B cell (primary cell): ENCODE results near the gene PITPNB. TPM values are rescaled to one million over a fixed set of nuclear protein-coding genes. Genes with fewer than 3 reads are reported as not detected.
A peak's percentile ranks its signal among the peaks of the same experiment; 100 is the strongest.

Experiments used
- ATAC-seq: fragments of 200-7000 bp; cut with Tn5 transposase; one replicate; pipeline ENCODE4 v1.10.0; 2021; ENCODE audit warnings: low read depth, mild to moderate bottlenecking, moderate number of reproducible peaks, moderate library complexity
- CTCF ChIA-PET: fragments of 350-600 bp; sonication (Branson Sonifier 250); formaldehyde crosslinking; loops from one replicate; lab custom pipeline; 2021; ENCODE audit warnings: antibody characterized with exemption, inconsistent platforms; lab: Charles Lee
- POLR2A ChIA-PET: fragments of 350-600 bp; sonication (Branson Sonifier 250); formaldehyde crosslinking; loops from one replicate; lab custom pipeline; 2021; ENCODE audit warnings: antibody characterized with exemption; lab: Charles Lee
- DNase-seq: peaks from one replicate; pipeline ENCODE4 v3.0.0; 2013
- H2AFZ ChIP-seq: 2 replicates; pipeline ENCODE4 v1.6.1; 2012; ENCODE audit warnings: mild to moderate bottlenecking, low read depth, low read length; ENCODE audit not compliant: insufficient read depth, poor library complexity, severe bottlenecking
- H3K27ac ChIP-seq, 2 donors: 1 replicate in 1 of 2; 2 replicates in 1 of 2; pipeline ENCODE4 v1.5.1; 2012 to 2013; ENCODE audit warnings: low read length in 2 of 2, mild to moderate bottlenecking in 2 of 2, moderate library complexity in 1 of 2
- H3K27me3 ChIP-seq, 4 experiments: fragments of 200-600 bp in 1 of 4; sonication (generic) in 1 of 4; replicated peaks in 1 of 4; 1 replicate in 2 of 4; 2 replicates in 2 of 4; pipeline versions ENCODE4 v1.6.1 to v1.7.0; 2013 to 2016; ENCODE audit warnings: low read length in 3 of 4, mild to moderate bottlenecking in 2 of 4, mixed read lengths in 1 of 4, moderate library complexity in 1 of 4; ENCODE audit not compliant: insufficient read depth in 4 of 4, control insufficient read depth in 3 of 4; ENCODE audit errors: control extremely low read depth in 1 of 4
- H3K36me3 ChIP-seq, 2 experiments: replicated peaks in 1 of 2; 1 replicate in 1 of 2; 2 replicates in 1 of 2; pipeline versions ENCODE4 v1.6.1 to v1.7.1; 2013; ENCODE audit warnings: low read length in 1 of 2; ENCODE audit not compliant: insufficient read depth in 2 of 2, control insufficient read depth in 1 of 2; ENCODE audit errors: control extremely low read depth in 1 of 2, extremely low read depth in 1 of 2
- H3K4me1 ChIP-seq, 2 donors: fragments of 200-600 bp in 1 of 2; sonication (generic) in 1 of 2; 1 replicate in 1 of 2; 2 replicates in 1 of 2; pipeline versions ENCODE4 v1.5.1 to v1.6.1; 2013 to 2017; ENCODE audit warnings: low read length in 2 of 2; ENCODE audit not compliant: control insufficient read depth in 2 of 2, insufficient read depth in 2 of 2
- H3K4me2 ChIP-seq: replicated peaks from 2 replicates; pipeline ENCODE3; 2012; ENCODE audit warnings: mild to moderate bottlenecking, low read depth, low read length; ENCODE audit not compliant: poor library complexity, severe bottlenecking
- H3K4me3 ChIP-seq, 5 experiments: fragments of 200-600 bp in 1 of 5; sonication (generic) in 1 of 5; 1 replicate in 3 of 5; 2 replicates in 2 of 5; pipeline versions ENCODE4 v1.5.1 to v1.7.0; 2011 to 2016; ENCODE audit warnings: low read length in 4 of 5, mild to moderate bottlenecking in 4 of 5, low read depth in 2 of 5, control low read depth in 1 of 5, moderate library complexity in 1 of 5; ENCODE audit not compliant: insufficient read depth in 1 of 5; ENCODE audit errors: control extremely low read depth in 1 of 5, extremely low read depth in 1 of 5
- H3K79me2 ChIP-seq: fragments of 200-600 bp; sonication (generic); one replicate; pipeline ENCODE4 v1.6.0; 2016; ENCODE audit warnings: low read length; ENCODE audit not compliant: control insufficient read depth, insufficient read depth
- H3K9ac ChIP-seq: fragments of 200-600 bp; sonication (generic); 2 replicates; pipeline ENCODE4 v1.6.1; 2017; ENCODE audit warnings: mild to moderate bottlenecking, low read length, moderate library complexity
- H3K9me3 ChIP-seq, 3 donors: one replicate each; pipeline versions ENCODE4 v1.6.1 to v1.7.1; 2013; ENCODE audit warnings: low read length in 2 of 3; ENCODE audit not compliant: control insufficient read depth in 2 of 3, insufficient read depth in 1 of 3; ENCODE audit errors: control extremely low read depth in 1 of 3
- H4K20me1 ChIP-seq: 2 replicates; pipeline ENCODE4 v1.6.0; 2012; ENCODE audit warnings: mild to moderate bottlenecking, low read length; ENCODE audit not compliant: insufficient read depth, control insufficient read depth, poor library complexity, severe bottlenecking
- H3K27ac Mint-ChIP-seq: one replicate; pipeline ENCODE4 v1.8.0; 2021; ENCODE audit warnings: mixed read lengths
- H3K27me3 Mint-ChIP-seq: one replicate; pipeline ENCODE4 v1.8.0; 2021; ENCODE audit warnings: mixed read lengths
- H3K4me1 Mint-ChIP-seq: one replicate; pipeline ENCODE4 v1.8.0; 2021; ENCODE audit warnings: mixed read lengths
- H3K4me3 Mint-ChIP-seq: one replicate; pipeline ENCODE4 v1.8.0; 2021; ENCODE audit warnings: mixed read lengths
- H3K9me3 Mint-ChIP-seq: one replicate; pipeline ENCODE4 v1.8.0; 2022; ENCODE audit warnings: mixed read lengths; ENCODE audit not compliant: insufficient read depth
- CTCF ChIP-seq: fragments of 200-600 bp; IDR thresholded peaks from one replicate; pipeline ENCODE4 v1.8.0; 2022; ENCODE audit warnings: antibody characterized with exemption, mild to moderate bottlenecking
- EZH2 ChIP-seq: IDR thresholded peaks from 2 replicates; pipeline ENCODE4 v1.6.1; 2012; ENCODE audit warnings: borderline replicate concordance, low read depth, mild to moderate bottlenecking, moderate library complexity, low read length; ENCODE audit not compliant: insufficient read depth, poor library complexity, severe bottlenecking
- intact Hi-C: fragments of 100-400 bp; cut with micrococcal nuclease; formaldehyde crosslinking; loops from one replicate; pipeline ENCODE4 v1.10.0; 2022
- polyA plus RNA-seq: library from polyadenylated mRNA; depleted of rRNA; stranded (reverse); fragments of >200 nt; gene quantifications from 2 replicates; pipeline ENCODE4 v1.2.3, GENCODE V29; 2012
- total RNA-seq, 2 donors: library from RNA; stranded (reverse); fragments of 120-200 nt in 1 of 2; gene quantifications; 1 replicate in 1 of 2; 2 replicates in 1 of 2; pipeline versions ENCODE4 v1.2.3 to v1.2.4, GENCODE V29; 2013 to 2022

The PITPNB gene
- total and polyA plus RNA-seq, 2 donors (not counting 1 experiment from before 2014, with no cell fraction given) = 17.5 to 82.3 TPM

GRCh38 chr22:27913162-27913741, 5.8 kb downstream of the PITPNB start:
- POLR2A ChIA-PET = no interaction called here
- no peaks in the 10 kb centered on the region for H3K9me3 Mint-ChIP-seq
- CTCF ChIA-PET = interaction anchor here (0.6 to 1.1 kb wide), 3 partner anchors 21 to 30 kb away, joined by 3 to 4 read pairs (median 4); no protein-coding TSS in a partner anchor
- peaks cover 1 to 32% of the 10 kb centered on the region in 2 experiments for H3K36me3 ChIP-seq
- H3K79me2 ChIP-seq = peaks cover 92% of the 10 kb centered on the region
- H3K9me3 ChIP-seq = no peaks in the 10 kb centered on the region
- no peak overlapping the region for H3K9ac ChIP-seq
- H4K20me1 ChIP-seq = peaks cover 59% of the 10 kb centered on the region
- intact Hi-C loops = no loop called here
- H3K4me2 ChIP-seq = peak overlapping the region; percentile 3
- ATAC-seq (no peak), DNase-seq (no peak)
- peaks cover 8 to 27% of the 10 kb centered on the region in 2 donors for H3K4me1 ChIP-seq
- H3K27me3 ChIP-seq = no peaks in the 10 kb centered on the region
- TF ChIP-seq CTCF (no peak), EZH2 (no peak)
- no peak overlapping the region for H3K27ac Mint-ChIP-seq
- H3K4me1 Mint-ChIP-seq = peaks cover 54% of the 10 kb centered on the region
- H3K27ac ChIP-seq = peak overlapping the region in 1 of 2 donors; percentile 49
- no peaks in the 10 kb centered on the region for H3K27me3 Mint-ChIP-seq
- no peak overlapping the region for H3K4me3 Mint-ChIP-seq
- H2AFZ ChIP-seq = no peak overlapping the region
- H3K4me3 ChIP-seq = no peak overlapping the region

- Histone ChIP-seq H3K9me3 (no peaks in the 10 kb centered on the region), H3K79me2 (peaks cover 92% of the 10 kb centered on the region), H3K9ac (no peak overlapping the region), H4K20me1 (peaks cover 56% of the 10 kb centered on the region), H3K4me1 (peaks cover 0 to 17% of the 10 kb centered on the region in 2 donors), H2AFZ (no peak overlapping the region), H3K36me3 (peaks cover 4 to 39% of the 10 kb centered on the region in 2 experiments), H3K4me3 (no peak overlapping the region), H3K4me2 (no peak overlapping the region), H3K27ac (no peak overlapping the region), H3K27me3 (no peaks in the 10 kb centered on the region)
- no peak overlapping the region for H3K27ac Mint-ChIP-seq
- ChIA-PET CTCF (interaction anchor here (0.7 to 1.1 kb wide), 2 partner anchors 26 to 29 kb away, joined by 3 to 4 read pairs; no protein-coding TSS in a partner anchor), POLR2A (no interaction called here)
- no peaks in the 10 kb centered on the region for H3K27me3 Mint-ChIP-seq
- intact Hi-C loops = no loop called here
- ATAC-seq (no peak), DNase-seq (no peak)
- peaks cover 43% of the 10 kb centered on the region for H3K4me1 Mint-ChIP-seq
- no peak for TF ChIP-seq EZH2
- no peaks in the 10 kb centered on the region for H3K9me3 Mint-ChIP-seq
- no peak overlapping the region for H3K4me3 Mint-ChIP-seq
Measured at GRCh38 chr22:27912101-27912500, 7.0 kb downstream of the PITPNB start.
